ENCODE data around the gene RBM24.

RBM24 gene

DNA sequence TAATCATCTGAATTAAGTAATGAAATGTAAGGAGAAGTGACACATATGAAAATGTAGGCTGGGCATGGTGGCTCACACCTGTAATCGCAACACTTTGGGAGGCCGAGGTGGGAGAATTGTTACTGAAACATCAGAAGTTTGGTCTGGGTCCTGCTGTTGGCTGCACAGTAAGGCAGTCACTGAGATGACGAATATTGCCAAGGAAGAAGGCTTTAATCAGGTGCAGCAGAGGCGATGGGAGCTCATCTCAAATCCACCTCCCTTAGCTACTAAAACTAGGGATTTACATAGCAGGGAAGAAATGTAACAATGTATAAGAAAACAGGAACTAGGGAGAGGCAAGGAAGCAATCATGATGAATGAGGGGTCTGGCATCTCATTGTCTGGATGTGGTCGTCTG is 50.1 kb downstream of the RBM24 start:
- no peaks in the 10 kb centered on the region for H3K9me3 ChIP-seq (ENCODE audit: insufficient read depth, low read depth, low read length)
- no peak overlapping the region for H3K4me2 ChIP-seq (ENCODE audit: low read depth, low read length, poor library complexity, severe bottlenecking)
- no peak overlapping the region for H3K4me3 ChIP-seq (ENCODE audit: low read length, poor library complexity, severe bottlenecking)
- H3F3A ChIP-seq (ENCODE audit: low read depth), result no peaks in the 10 kb centered on the region
- no peaks in the 10 kb centered on the region for H3K4me1 ChIP-seq (ENCODE audit: insufficient read depth, low read length, poor library complexity, severe bottlenecking)
- no peaks in the 10 kb centered on the region for H3K36me3 ChIP-seq (ENCODE audit: insufficient read depth, low read length)
- TF ChIP-seq EZH2phosphoT487 (IDR thresholded peaks at IDR 0.05; ENCODE audit: borderline replicate concordance), result no peak
- TF ChIP-seq, protein P1, sequence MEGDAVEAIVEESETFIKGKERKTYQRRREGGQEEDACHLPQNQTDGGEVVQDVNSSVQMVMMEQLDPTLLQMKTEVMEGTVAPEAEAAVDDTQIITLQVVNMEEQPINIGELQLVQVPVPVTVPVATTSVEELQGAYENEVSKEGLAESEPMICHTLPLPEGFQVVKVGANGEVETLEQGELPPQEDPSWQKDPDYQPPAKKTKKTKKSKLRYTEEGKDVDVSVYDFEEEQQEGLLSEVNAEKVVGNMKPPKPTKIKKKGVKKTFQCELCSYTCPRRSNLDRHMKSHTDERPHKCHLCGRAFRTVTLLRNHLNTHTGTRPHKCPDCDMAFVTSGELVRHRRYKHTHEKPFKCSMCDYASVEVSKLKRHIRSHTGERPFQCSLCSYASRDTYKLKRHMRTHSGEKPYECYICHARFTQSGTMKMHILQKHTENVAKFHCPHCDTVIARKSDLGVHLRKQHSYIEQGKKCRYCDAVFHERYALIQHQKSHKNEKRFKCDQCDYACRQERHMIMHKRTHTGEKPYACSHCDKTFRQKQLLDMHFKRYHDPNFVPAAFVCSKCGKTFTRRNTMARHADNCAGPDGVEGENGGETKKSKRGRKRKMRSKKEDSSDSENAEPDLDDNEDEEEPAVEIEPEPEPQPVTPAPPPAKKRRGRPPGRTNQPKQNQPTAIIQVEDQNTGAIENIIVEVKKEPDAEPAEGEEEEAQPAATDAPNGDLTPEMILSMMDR (conservative IDR thresholded peaks at IDR 0.05; ENCODE audit: low read length), result no peak
- H3K79me2 ChIP-seq (ENCODE audit: insufficient read depth, low read length), result no peaks in the 10 kb centered on the region
- no peak overlapping the region for H3K9ac ChIP-seq (ENCODE audit: low read depth, low read length, poor library complexity, severe bottlenecking)
- no peaks in the 10 kb centered on the region for H3K9me2 ChIP-seq (replicated peaks; ENCODE audit: low read depth, low read length)
- H4K20me1 ChIP-seq (ENCODE audit: insufficient read depth, low read length, poor library complexity, severe bottlenecking), result no peaks in the 10 kb centered on the region
- H3K27me3 ChIP-seq (ENCODE audit: insufficient read depth, low read length, poor library complexity, severe bottlenecking), result no peaks in the 10 kb centered on the region
- no peak overlapping the region for H2AFZ ChIP-seq (ENCODE audit: low read length)

- Histone ChIP-seq H2AFZ (ENCODE audit: low read length) (no peak overlapping the region), H3K36me3 (ENCODE audit: insufficient read depth, low read length) (no peaks in the 10 kb centered on the region), H3K9me3 (ENCODE audit: insufficient read depth, low read depth, low read length) (no peaks in the 10 kb centered on the region), H3K9ac (ENCODE audit: low read depth, low read length, poor library complexity, severe bottlenecking) (no peak overlapping the region), H3K4me3 (ENCODE audit: low read length, poor library complexity, severe bottlenecking) (no peak overlapping the region), H3K4me1 (ENCODE audit: insufficient read depth, low read length, poor library complexity, severe bottlenecking) (no peaks in the 10 kb centered on the region), H4K20me1 (ENCODE audit: insufficient read depth, low read length, poor library complexity, severe bottlenecking) (no peaks in the 10 kb centered on the region), H3K79me2 (ENCODE audit: insufficient read depth, low read length) (no peaks in the 10 kb centered on the region), H3K4me2 (ENCODE audit: low read depth, low read length, poor library complexity, severe bottlenecking) (no peak overlapping the region), H3F3A (ENCODE audit: low read depth) (no peaks in the 10 kb centered on the region), H3K27me3 (ENCODE audit: insufficient read depth, low read length, poor library complexity, severe bottlenecking) (no peaks in the 10 kb centered on the region), H3K9me2 (replicated peaks; ENCODE audit: low read depth, low read length) (no peaks in the 10 kb centered on the region)
- TF ChIP-seq, protein P1 (conservative IDR thresholded peaks at IDR 0.05; ENCODE audit: low read length), result no peak
- TF ChIP-seq EZH2phosphoT487 (IDR thresholded peaks at IDR 0.05; ENCODE audit: borderline replicate concordance), result no peak
Observed at GRCh38 chr6:17334265-17334664, 53.1 kb downstream of the RBM24 start.

DNA sequence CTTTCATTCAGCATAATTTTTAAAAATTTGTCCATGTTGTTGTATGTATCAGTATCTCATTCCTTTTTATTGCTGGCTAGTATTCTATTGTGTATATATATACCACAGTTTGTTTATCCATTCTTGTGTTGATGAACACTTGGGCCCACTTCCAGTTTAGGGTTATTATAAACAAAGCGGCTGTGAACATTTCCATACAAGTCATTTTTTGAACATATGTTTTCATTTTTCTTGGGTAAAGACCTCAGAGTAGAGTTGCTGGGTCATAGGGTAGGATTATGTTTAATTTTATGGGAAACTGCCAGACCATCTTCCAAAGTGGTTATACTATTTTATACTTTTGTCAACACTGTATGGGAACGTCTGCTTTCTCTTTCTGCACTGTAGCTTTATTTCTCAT is 55.3 kb downstream of the RBM24 start:
- H3K27me3 ChIP-seq (ENCODE audit: insufficient read depth, low read length, poor library complexity, severe bottlenecking), result no peaks in the 10 kb centered on the region
- H3K4me2 ChIP-seq (ENCODE audit: low read depth, low read length, poor library complexity, severe bottlenecking), result no peak overlapping the region
- H4K20me1 ChIP-seq (ENCODE audit: insufficient read depth, low read length, poor library complexity, severe bottlenecking), result no peaks in the 10 kb centered on the region
- H3F3A ChIP-seq (ENCODE audit: low read depth), result no peaks in the 10 kb centered on the region
- H3K9me2 ChIP-seq (replicated peaks; ENCODE audit: low read depth, low read length), result no peaks in the 10 kb centered on the region
- no peak for TF ChIP-seq EZH2phosphoT487 (IDR thresholded peaks at IDR 0.05; ENCODE audit: borderline replicate concordance)
- TF ChIP-seq, protein P1 (conservative IDR thresholded peaks at IDR 0.05; ENCODE audit: low read length), result no peak
- H3K36me3 ChIP-seq (ENCODE audit: insufficient read depth, low read length), result no peaks in the 10 kb centered on the region
- no peak overlapping the region for H2AFZ ChIP-seq (ENCODE audit: low read length)
- no peak overlapping the region for H3K9ac ChIP-seq (ENCODE audit: low read depth, low read length, poor library complexity, severe bottlenecking)
- H3K79me2 ChIP-seq (ENCODE audit: insufficient read depth, low read length), result no peaks in the 10 kb centered on the region
- no peak overlapping the region for H3K4me3 ChIP-seq (ENCODE audit: low read length, poor library complexity, severe bottlenecking)
- H3K4me1 ChIP-seq (ENCODE audit: insufficient read depth, low read length, poor library complexity, severe bottlenecking), result no peaks in the 10 kb centered on the region
- H3K9me3 ChIP-seq (ENCODE audit: insufficient read depth, low read depth, low read length), result no peaks in the 10 kb centered on the region

Measured in Loucy (cell line).